GM18868 (cell line): ENCODE data around the gene CELSR1.
"Not testable (repeated sequence)": the region's sequence is repeated elsewhere in the genome, so short reads cannot be mapped to it uniquely, and the experiment has no call there.

Source experiments
- ATAC-seq: cut with Tn5 transposase; IDR thresholded peaks from one replicate; pipeline ENCODE4 v1.9.1; 2021; ENCODE audit warnings: mild to moderate bottlenecking, moderate library complexity; ENCODE audit not compliant: unreplicated experiment

Gene CELSR1

DNA sequence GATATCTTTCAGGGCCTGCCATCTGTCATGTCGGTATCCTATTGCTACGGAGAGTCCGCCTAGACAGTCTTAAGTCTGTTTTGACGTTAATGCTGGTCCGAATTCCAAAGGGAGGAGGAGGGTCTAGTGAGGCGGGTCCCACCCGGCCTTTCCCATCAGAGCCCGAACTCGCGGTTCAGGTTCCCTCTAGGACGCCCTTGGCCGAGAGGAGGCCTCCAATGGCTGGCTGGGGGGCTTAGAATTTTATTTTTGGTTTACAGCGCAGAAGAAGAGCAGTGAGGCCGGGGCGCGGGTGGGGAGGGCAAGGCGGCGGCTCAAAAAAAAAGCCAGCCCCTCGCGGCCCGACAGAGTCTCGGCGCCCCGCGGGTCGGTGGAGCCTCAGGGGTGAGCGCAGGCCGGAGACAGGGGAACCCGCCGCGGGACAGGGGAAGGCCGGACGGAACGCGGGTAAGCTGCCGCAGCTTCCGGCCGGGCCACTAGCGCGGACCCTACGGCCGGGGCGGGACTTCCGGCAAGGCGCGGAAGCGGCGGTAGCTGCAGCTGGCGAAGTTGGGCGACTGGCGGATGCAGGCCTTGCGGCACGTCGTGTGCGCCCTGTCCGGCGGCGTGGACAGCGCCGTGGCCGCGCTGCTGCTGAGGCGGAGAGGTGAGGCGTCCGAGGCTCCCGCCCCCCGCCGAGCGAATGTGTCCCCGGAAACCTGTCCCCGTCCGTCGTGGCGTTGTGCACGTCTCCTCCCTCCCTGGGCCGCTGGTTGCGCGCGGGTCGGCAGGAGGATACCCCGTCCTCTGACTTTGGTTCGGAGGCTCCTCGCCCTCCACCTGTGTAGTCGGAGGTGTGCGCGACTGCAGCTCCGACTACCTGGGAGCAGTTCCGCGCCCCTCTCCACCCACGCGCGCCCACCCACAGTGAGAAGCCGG, 202.0 kb downstream of the CELSR1 start, which contains the start of gene TRMU:
TSS of gene TRMU (plus strand) at position 514 of the 918 bp plus-strand sequence. CDS start at position 565, 51 bp downstream.
- peak; percentile 85 for ATAC-seq

DNA sequence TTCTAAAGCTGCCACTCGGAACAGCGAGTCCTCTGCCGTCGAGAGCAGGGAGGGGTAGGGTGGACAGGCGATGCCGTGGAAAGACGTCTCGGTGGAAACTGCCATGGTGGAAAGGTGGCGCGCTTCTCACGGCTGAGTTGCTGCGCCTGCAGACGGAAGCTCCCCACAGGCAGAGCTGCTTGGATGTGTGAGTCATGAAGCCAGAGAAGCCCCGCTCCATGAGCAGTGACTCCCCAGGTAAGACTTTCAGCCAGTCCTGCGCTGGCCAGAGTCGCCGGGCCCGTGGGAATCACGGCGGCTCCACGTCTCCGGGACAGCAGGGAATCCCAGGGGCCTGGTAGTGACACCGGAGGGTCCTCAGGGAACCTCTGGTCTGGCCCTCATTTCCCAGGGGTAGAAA, 205.9 kb downstream of the CELSR1 start:
- no peak for ATAC-seq

DNA sequence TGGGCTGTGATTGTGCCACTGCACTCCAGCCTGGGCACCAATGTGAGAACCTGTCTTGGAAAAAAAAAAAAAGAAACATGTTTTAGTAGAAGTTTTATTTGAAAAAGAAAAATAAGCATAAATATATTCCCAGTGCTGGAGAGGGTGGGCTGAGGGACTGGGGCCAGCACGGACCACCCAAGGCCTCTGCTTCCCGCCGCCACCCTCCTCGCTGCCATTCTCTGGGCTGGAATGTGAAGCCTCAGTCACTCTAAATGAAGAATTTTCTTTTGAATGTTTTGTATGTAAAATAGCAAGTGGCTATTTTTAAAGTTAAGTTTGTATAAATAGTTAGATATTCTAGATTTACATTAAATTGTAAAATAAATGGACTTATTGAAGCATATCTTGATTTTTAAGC, 207.0 kb downstream of the CELSR1 start:
- no peak for ATAC-seq

DNA sequence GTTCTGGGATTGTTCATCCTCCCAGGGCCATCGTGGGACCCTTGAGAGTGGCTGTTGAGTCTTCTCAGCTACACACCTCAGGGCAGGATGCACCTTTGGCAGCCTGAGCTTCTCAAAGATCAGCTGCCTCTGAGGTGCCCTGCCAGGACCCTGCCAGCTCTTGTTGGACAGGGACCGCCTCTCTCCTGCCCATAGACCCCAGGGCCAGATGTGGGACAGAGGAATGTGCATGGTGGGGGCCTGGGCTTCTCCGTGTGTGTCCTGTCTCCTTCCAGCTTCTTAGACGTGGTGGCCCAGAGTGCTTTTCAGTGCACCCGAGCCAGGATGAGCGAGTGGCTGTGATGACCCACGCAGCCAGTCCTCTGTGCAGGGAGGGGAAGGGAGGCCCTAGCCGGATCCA, 207.8 kb downstream of the CELSR1 start:
- no peak for ATAC-seq

DNA sequence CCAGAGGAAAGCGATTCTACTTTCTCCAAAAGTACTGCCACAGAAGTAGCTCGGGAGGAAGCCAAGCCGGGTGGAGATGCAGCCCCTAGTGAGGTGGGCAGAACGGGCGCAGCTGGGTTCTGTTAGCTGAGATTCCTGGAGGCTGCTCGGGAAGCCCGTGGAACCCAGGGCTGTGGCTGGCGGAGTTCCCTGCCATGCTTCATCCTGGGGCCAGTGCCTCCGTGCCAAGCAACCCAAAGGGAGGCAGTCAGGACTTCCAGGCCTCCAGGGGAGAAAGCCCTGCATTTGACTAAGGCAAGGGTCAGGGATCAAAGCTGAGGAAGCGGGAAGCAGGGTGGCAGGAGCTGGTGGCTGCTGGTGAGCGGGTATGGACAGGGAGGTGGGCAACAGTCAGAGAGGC, 208.6 kb downstream of the CELSR1 start:
- no peak for ATAC-seq

DNA sequence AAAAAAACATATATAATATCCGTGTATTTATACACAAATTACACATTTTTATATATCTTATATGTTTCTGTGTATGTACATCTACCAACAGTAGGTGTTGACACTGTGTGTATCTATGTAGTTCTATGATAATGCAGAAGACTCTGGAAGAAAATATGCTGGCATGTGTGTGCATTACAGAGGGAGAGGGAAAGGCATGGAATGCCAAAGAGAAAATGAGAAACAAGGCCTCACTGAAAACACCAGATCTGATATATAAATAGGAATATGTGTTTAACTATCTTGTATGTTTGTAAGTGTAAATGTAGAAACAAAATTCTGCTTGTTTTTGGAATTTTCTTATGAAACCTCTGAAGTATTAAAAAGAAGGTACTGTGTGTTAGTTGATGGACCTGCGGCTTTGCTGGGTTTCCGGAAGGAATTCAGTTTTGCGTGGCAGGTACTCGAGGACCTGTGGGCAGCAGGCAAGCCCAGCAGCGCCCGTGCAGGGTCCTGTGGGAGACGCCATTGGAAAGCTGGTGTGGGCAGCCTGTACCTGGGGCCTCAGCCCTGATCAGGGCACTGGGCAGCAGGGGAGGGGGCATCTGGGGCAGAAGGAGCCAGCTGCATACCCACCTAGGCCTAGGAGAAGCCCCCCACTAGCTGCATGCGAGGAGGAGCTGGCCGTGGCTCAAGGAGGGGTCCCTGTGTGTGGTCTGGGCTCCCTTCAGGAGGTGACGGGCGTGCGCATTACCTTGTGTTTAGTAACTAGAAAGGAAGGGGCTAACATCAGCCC, 209.5 kb downstream of the CELSR1 start:
- ATAC-seq, result no peak

DNA sequence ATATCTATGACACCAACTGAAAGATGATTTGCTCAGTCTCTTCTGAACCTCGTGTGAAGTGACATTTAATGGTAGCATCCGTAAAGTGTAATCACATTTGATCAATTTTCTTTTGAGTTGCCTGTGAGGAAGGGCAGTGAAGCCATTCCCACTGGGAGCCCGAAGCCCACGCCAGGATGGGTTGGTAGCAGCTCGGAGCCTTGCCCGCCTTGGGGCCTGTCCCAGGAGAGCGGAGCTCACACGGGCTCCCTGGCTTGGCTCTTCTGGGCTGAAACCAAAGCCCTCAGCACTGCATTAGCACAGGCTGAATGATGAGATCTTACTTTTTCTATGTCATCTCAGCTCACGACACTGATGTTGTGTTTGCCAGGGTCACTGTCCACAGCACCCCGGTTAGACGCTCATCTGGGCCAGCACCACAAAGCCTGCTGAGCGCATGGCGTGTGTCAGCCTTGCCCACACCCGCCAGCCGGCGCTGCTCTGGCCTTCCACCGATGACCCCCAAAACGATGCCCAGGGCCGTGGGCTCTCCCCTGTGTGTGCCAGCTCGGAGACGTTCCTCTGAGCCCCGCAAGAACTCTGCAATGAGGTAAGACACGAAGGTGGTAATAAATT, 211.2 kb downstream of the CELSR1 start:
- no peak for ATAC-seq

DNA sequence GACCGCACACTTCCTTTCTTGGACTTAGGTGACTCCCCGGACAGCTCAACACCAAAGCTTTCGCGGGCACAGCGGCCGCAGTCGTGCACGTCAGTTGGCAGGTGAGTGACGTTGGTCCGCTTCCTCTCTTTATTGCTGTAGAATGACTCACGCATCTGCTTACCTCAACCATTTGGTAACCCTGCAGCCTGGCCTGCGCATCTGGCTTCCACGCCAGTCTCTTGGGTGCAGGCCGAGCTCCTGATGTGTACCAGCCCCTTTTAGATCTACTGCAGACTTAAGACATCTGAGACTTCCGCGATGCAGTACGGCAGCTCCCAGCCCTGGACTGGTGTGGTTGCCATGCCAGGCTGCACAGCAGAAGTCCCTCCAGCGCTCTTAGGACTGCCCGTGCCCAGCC, 214.3 kb downstream of the CELSR1 start:
- no peak for ATAC-seq

DNA sequence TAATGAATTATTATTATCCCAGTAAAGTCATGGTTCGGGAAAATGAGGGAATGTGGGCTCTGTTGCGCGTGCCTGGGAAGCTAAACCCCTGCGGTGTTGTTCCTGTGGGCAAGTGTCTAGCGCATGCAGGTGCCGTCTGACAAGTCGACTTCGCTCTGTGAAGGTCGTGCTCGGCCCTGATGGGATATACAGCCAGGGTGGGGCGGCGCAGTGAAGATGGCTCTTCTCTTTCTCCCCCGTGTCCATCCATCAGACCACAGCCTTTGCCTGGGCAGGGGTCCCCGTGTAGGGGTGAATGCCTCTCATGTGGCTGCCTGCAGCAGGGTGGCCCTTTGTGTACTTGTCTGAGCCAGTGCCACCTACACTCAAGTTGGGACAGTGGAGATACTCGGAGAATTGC, 214.7 kb downstream of the CELSR1 start:
- no peak for ATAC-seq

DNA sequence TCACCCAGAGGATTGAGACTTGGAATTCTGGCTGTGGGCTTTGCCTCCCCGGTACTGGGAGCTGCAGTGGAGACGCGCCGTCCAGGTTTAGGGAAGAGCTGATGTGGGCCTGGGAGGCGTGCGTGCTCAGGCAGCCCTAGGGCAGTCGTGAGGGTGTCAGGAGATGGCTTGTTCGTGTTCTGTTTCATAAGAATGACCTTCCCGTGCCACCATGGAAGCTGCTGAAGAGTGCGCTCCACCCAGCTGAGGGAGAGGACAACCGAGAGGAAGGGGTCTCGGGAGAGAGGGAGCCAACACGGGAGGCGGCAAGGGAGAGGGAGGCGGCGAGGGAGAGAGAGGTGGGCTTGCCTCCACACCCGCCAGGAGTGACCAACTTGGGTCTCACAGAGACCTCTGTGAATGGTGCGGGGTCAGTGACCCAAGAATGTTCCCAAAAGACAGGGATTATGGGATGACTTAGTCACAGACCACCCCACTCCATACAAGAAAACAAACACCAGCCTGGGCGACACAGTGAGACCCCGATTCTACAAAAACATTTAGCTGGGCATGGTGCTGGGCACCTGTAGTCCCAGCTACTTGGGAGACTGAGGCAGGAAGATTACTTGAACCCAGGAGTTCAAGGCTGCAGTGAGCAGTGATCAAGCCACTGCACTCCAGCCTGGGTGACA, 216.6 kb downstream of the CELSR1 start:
- ATAC-seq, result no peak

DNA sequence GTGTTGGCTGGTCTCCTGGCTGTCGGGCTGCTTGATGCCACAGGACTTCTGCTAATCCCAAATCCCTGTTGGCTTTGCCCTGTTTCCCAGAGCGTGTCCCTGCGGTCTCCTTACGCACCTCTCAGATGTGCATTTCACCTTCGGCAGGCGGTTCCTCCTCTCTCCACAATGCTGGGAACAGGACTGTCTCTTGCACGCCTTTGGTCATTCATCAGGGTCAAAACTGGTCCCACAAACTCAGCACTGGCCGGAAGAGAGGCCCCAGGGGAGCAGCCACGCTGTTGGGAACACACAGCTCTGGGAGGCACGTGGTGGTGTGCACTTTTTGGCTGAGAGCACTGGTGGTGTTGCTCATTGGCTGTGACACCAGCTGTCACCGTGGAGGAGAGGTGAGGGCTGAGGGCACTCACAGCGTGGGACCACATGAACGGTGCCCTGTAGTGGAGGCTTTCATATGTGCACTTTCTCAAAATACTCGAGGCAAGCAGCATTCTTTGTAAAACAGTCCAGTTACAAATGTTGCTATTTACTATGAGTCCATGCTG, 217.2 kb downstream of the CELSR1 start:
- no peak for ATAC-seq

DNA sequence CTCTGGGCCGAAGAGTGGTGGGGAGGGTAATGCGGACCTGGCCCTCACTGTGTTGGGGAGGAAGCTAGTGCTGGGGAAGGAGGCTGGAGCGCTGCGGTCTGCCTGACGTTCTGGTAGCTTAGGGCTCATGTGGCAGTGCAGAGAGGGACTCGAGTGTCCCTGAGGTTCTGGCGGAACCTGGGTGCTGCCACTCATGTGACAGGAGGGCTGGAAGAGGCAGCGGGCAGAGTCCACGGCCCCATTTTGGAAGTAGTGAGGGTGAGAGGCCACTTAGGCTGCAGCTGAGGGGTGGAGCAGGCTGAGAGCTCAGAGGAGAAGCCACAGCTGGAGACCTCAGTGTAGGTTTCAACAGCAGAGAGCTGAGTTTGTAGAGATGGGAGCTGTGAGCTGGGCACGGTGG, 218.1 kb downstream of the CELSR1 start:
- no peak for ATAC-seq

DNA sequence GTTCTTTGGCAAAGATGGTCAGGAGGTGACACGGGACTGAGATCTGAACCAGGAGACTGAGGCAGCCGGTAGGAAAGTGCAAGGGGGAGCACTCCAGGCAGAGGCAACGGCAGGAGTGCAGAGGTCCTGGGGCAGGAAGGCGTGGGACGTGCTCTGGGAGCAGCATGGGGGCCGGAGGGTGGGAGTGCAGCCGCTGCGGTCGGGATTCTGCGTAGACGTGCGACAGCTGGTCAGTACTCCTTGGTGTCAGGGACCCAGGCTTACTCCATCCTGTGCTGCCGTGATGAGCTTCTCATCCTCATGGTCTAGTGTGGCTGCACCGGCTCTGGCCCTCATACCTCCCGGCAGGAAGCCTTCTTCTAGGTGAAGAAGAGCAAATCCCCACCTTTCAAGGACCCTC, 218.8 kb downstream of the CELSR1 start:
- no peak for ATAC-seq

DNA sequence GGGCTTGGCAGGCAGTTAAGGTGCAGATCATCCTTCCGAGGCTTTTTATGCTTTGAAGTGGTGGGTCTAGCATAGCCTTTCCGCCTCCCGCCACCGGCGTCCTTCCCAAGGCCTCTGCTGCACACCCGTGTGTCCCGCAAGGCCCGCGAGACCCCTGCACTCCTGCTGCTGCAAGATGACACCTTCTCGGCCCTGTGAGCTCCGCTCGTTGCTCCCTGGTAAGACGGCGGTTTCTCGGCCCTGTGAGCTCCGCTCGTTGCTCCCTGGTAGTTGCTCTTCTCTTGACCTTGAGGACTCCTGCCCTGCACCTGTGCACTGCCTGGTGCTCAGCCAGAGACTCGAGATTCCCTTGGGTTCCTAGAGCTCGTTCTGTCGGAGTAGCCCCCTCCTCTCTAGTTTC, 219.8 kb downstream of the CELSR1 start:
- ATAC-seq, result no peak

DNA sequence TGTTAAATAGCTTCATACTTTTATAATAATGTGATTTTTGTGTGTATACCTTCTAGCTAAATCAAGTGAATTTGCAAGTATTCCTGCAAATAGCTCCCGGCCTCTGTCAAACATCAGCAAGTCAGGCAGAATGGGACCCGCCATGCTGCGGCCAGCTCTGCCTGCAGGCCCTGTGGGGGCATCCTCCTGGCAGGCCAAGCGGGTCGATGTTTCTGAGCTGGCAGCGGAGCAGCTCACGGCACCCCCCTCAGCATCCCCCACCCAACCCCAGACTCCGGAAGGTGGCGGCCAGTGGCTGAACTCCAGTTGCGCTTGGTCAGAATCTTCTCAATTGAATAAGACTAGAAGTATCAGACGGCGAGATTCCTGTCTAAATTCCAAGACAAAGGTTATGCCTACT, 221.4 kb downstream of the CELSR1 start:
- ATAC-seq, result no peak

DNA sequence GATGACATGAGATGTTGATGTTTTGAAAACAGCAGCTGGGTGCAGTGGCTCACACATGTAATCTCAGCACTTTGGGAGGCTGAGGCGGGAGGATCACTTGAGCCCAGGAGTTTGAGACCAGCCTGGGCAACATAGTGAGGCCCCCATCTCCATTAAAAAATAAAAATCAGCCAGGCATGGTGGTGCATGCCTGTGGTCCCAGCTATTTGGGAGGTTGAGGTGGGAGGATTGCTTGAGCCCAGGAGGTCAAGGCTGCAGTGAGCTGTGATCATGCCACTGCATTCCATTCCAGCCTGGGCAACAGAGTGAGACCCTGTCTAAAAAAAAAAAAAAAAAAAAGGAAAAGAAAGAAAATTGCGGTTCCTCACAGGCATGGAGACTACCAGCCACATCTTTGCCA, 224.6 kb downstream of the CELSR1 start:
- ATAC-seq, result not testable (repeated sequence)

DNA sequence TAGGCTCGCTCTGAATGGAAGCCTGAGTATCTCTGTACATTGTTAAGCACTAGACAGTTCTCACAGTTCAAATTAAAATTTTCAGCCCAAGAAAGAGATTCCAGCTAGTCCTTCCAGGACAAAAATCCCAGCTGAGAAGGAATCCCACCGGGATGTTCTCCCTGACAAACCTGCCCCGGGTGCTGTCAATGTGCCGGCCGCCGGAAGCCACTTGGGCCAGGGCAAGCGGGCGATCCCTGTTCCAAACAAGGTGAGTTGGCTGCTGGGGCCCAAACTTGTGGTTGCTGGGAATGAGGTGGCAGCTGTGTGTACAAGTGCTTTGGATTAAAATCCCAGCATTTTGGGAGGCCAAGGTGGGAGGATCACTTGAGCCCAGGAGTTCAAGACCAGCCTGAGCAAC, 225.4 kb downstream of the CELSR1 start:
- no peak for ATAC-seq
